K562 (cell line): Measurements from ENCODE around the gene CD274. TPM values are rescaled to one million over a fixed set of nuclear protein-coding genes. Genes with fewer than 3 reads are reported as not detected.

Experiments
- ATF7 ChIP-seq: fragments of 450-650 bp; IDR thresholded peaks from 2 replicates; pipeline ENCODE4 v1.7.1; 2014; ENCODE audit warnings: mild to moderate bottlenecking, moderate library complexity
- BCOR ChIP-seq: fragments of 450-650 bp; IDR thresholded peaks from 2 replicates; pipeline ENCODE4 v1.6.1; 2016
- CREB3L1 ChIP-seq: fragments of 450-650 bp; IDR thresholded peaks from 2 replicates; pipeline ENCODE4 v1.6.1; 2014; ENCODE audit warnings: low read depth, mild to moderate bottlenecking, moderate library complexity, borderline replicate concordance
- E2F1 ChIP-seq: sonication (generic); formaldehyde crosslinking; IDR thresholded peaks from 2 replicates; pipeline ENCODE4 v1.8.1; 2023; ENCODE audit warnings: mild to moderate bottlenecking, missing genetic modification reagents, moderate library complexity
- MAZ ChIP-seq, 2 experiments: fragments of 450-650 bp in 1 of 2; sonication (generic) in 1 of 2; formaldehyde crosslinking; IDR thresholded peaks in 1 of 2; conservative IDR thresholded peaks in 1 of 2; 2 replicates each; pipeline versions ENCODE4 v1.4.0 to v1.5.0; 2020; ENCODE audit warnings: mild to moderate bottlenecking in 1 of 2, missing genetic modification reagents in 1 of 2
- NEUROD1 ChIP-seq: fragments of 150-350 bp; IDR thresholded peaks from 2 replicates; pipeline ENCODE4 v1.6.1; 2014; ENCODE audit warnings: borderline replicate concordance, low read length, low read depth; ENCODE audit not compliant: partially characterized antibody
- POLR2G ChIP-seq: fragments of 200-400 bp; formaldehyde crosslinking; IDR thresholded peaks from 2 replicates; pipeline ENCODE4 v1.6.1; 2017; ENCODE audit warnings: low read depth, mild to moderate bottlenecking, antibody characterized with exemption, low read length, moderate library complexity
- POLR2H ChIP-seq: IDR thresholded peaks from 2 replicates; pipeline ENCODE4 v1.6.1; 2016; ENCODE audit warnings: missing genetic modification characterization, low read depth, mild to moderate bottlenecking, control low read depth, missing compliant biosample characterization, moderate library complexity
- PPARD ChIP-seq: fragments of 250-450 bp; sonication (Bioruptor Pico); IDR thresholded peaks from 2 replicates; pipeline ENCODE4 v1.8.0; 2022; ENCODE audit warnings: inconsistent platforms, mild to moderate bottlenecking, moderate library complexity
- RBBP5 ChIP-seq: fragments of 200-600 bp; sonication (generic); IDR thresholded peaks from 2 replicates; pipeline ENCODE4 v1.6.1; 2012; ENCODE audit warnings: borderline replicate concordance, mild to moderate bottlenecking, low read length, control low read depth, inconsistent platforms; ENCODE audit not compliant: insufficient read depth, poor library complexity, severe bottlenecking
- REST ChIP-seq, 2 experiments: fragments of 450-650 bp; formaldehyde crosslinking in 1 of 2; IDR thresholded peaks; 2 replicates each; pipeline versions ENCODE4 v1.4.0 to v1.6.1; 2014 to 2020; ENCODE audit warnings: mild to moderate bottlenecking in 2 of 2, borderline replicate concordance in 1 of 2, low read depth in 1 of 2
- TFAP4 ChIP-seq: sonication (generic); formaldehyde crosslinking; IDR thresholded peaks from 2 replicates; pipeline ENCODE4 v1.8.0; 2022; ENCODE audit warnings: missing genetic modification reagents, mild to moderate bottlenecking, moderate library complexity, borderline replicate concordance
- TRIM24 ChIP-seq, 2 experiments: fragments of 450-650 bp; IDR thresholded peaks; 2 replicates each; pipeline ENCODE4 v1.6.1; 2016
- polyA plus RNA-seq, 8 experiments: library from polyadenylated mRNA; depleted of rRNA in 4 of 8; stranded (reverse) in 5 of 8; unstranded in 3 of 8; fragments of >200 nt; fragmentation: Nextera tagmentation in 2 of 8; fragmentation: Illumina TruSeq in 1 of 8; extraction: Ambion mirVana in 2 of 8; extraction: Trizol in 1 of 8; gene quantifications; 2 replicates each; pipeline versions ENCODE4 v1.2.1 to v1.2.3, GENCODE V29; 2011 to 2014; ENCODE audit warnings: inconsistent platforms in 1 of 8, missing spikeins in 1 of 8
- total RNA-seq, 7 experiments: library from RNA; depleted of rRNA in 6 of 7; stranded (reverse); fragments of >200 nt in 6 of 7; fragmentation: Illumina TruSeq in 2 of 7; extraction: Trizol in 2 of 7; gene quantifications; 2 replicates each; pipeline versions ENCODE4 v1.2.1 to v1.2.3, GENCODE V29; 2011 to 2021; ENCODE audit warnings: low replicate concordance in 1 of 7

CD274 gene
- total and polyA plus RNA-seq, 9 of the 15 experiments (the other 6 are each of a cell fraction or from before 2014, with no cell fraction given) = 0.07 to 0.51 (median 0.30) TPM; not detected in 1

GRCh38 chr9:5450359-5451091 lies at the start of gene CD274 (continued):
- TF ChIP-seq CREB3L1 (0 out of 2 replicates have a peak, but pooled peaks have one; percentile 25), POLR2H (peak; percentile 36; the same call in 1 of the 2 replicates), TFAP4 (CRISPR knock-in tag) (peak; percentile 97), E2F1 (CRISPR knock-in tag) (no peak), TRIM24 (IDR thresholded peaks at IDR 0.05) (no peak), PPARD (CRISPR knock-in tag) (no peak), ATF7 (peak; percentile 33; the same call in 1 of the 2 replicates), BCOR (no peak), REST (IDR thresholded peaks at IDR 0.05; ENCODE audit: borderline replicate concordance) (peak; percentile 74), REST (CRISPR knock-in tag; IDR thresholded peaks at IDR 0.05; ENCODE audit: low read depth) (no peak), MAZ (CRISPR knock-in tag; conservative IDR thresholded peaks at IDR 0.05 in 1 of 2, IDR thresholded peaks at IDR 0.05 in 1 of 2) (peak in 1 of 2 experiments; percentile 44; a peak in 1 of 4 replicates), RBBP5 (peak; percentile 82), POLR2G (peak; percentile 71), NEUROD1 (peak; percentile 23)
